Left ventricle myocardium inferior (tissue), 1 donor: Measurements from ENCODE around the gene HERC2. TPM values are rescaled to one million over a fixed set of nuclear protein-coding genes. Genes with fewer than 3 reads are reported as not detected.

ENCODE experiments used
- DNase-seq: peaks from one replicate; pipeline ENCODE4 v3.0.0-alpha.2; 2020
- H3K27ac ChIP-seq: fragments of 200-600 bp; replicated peaks from 2 replicates; pipeline ENCODE4 v1.8.0; 2021
- H3K27me3 ChIP-seq: fragments of 200-600 bp; 2 replicates; pipeline ENCODE4 v1.8.0; 2021; ENCODE audit warnings: low read depth
- H3K36me3 ChIP-seq: fragments of 200-600 bp; 2 replicates; pipeline ENCODE4 v1.8.0; 2021
- H3K4me1 ChIP-seq: fragments of 200-600 bp; 2 replicates; pipeline ENCODE4 v1.8.0; 2021
- H3K4me3 ChIP-seq: fragments of 200-600 bp; 2 replicates; pipeline ENCODE4 v1.8.0; 2021; ENCODE audit warnings: mild to moderate bottlenecking, moderate library complexity
- H3K9me3 ChIP-seq: fragments of 200-600 bp; replicated peaks from 2 replicates; pipeline ENCODE4 v1.8.0; 2021
- CTCF ChIP-seq: fragments of 200-600 bp; IDR thresholded peaks from 2 replicates; pipeline ENCODE4 v1.8.0; 2021; ENCODE audit warnings: antibody characterized with exemption, mild to moderate bottlenecking, borderline replicate concordance
- intact Hi-C: fragments of 100-400 bp; cut with micrococcal nuclease; formaldehyde crosslinking; loops from one replicate; pipeline ENCODE4 v1.11.0; 2022
- total RNA-seq: library from RNA; stranded (reverse); fragmentation: NEBNext Ultra II Directional; extraction: Animal tissue kit (Norgen Biotek cat#: 25700); gene quantifications from one replicate; pipeline ENCODE4 v1.2.1, GENCODE V29; 2021
- donor health status: DM: no; HTN: yes; CAD: no; lungs with severe emphysema.

The HERC2 gene
- total RNA-seq, 1 donor from 2014 or later = 45.8 TPM

- no peak for TF ChIP-seq CTCF
- Histone ChIP-seq H3K9me3 (no peaks in the 10 kb centered on the region), H3K4me3 (no peak overlapping the region), H3K27ac (peak overlapping the region; percentile 57), H3K27me3 (no peaks in the 10 kb centered on the region), H3K36me3 (peaks cover 39% of the 10 kb centered on the region), H3K4me1 (peaks cover 21% of the 10 kb centered on the region)
- intact Hi-C loops = no loop called here
- DNase-seq = no peak
These were observed 61.7 kb downstream of the HERC2 start for GRCh38 chr15:28260317-28260716.

GRCh38 chr15:28255965-28256364 lies 66.0 kb downstream of the HERC2 start:
- peaks cover 10% of the 10 kb centered on the region for H3K4me1 ChIP-seq
- DNase-seq = no peak
- no peak overlapping the region for H3K27ac ChIP-seq
- peaks cover 58% of the 10 kb centered on the region for H3K36me3 ChIP-seq
- H3K27me3 ChIP-seq = no peaks in the 10 kb centered on the region
- TF ChIP-seq CTCF = no peak
- H3K4me3 ChIP-seq = no peak overlapping the region
- no peaks in the 10 kb centered on the region for H3K9me3 ChIP-seq
- intact Hi-C loops = no loop called here

- no peak overlapping the region for H3K27ac ChIP-seq
- TF ChIP-seq CTCF = no peak
- H3K36me3 ChIP-seq = peaks cover 84% of the 10 kb centered on the region
- no peak for DNase-seq
- H3K27me3 ChIP-seq = no peaks in the 10 kb centered on the region
- H3K4me1 ChIP-seq = no peaks in the 10 kb centered on the region
- intact Hi-C loops = no loop called here
- peaks cover 5% of the 10 kb centered on the region for H3K9me3 ChIP-seq
- no peak overlapping the region for H3K4me3 ChIP-seq
These were observed 69.1 kb downstream of the HERC2 start for GRCh38 chr15:28252831-28253230.

GRCh38 chr15:28246605-28247004 lies 75.4 kb downstream of the HERC2 start:
- H3K36me3 ChIP-seq = peaks cover 93% of the 10 kb centered on the region

GRCh38 chr15:28243901-28244300 lies 78.1 kb downstream of the HERC2 start:
- intact Hi-C loops = no loop called here
- H3K4me3 ChIP-seq = no peak overlapping the region
- peaks cover 5% of the 10 kb centered on the region for H3K9me3 ChIP-seq

More at GRCh38 chr15:28246605-28247004, 75.4 kb downstream of the HERC2 start:
- no peak for TF ChIP-seq CTCF
- intact Hi-C loops = no loop called here
- H3K9me3 ChIP-seq = peaks cover 10% of the 10 kb centered on the region
- H3K27me3 ChIP-seq = no peaks in the 10 kb centered on the region
- H3K4me3 ChIP-seq = no peak overlapping the region
- no peaks in the 10 kb centered on the region for H3K4me1 ChIP-seq
- H3K27ac ChIP-seq = no peak overlapping the region
- DNase-seq = no peak

More at GRCh38 chr15:28243901-28244300, 78.1 kb downstream of the HERC2 start:
- no peaks in the 10 kb centered on the region for H3K4me1 ChIP-seq
- no peak for TF ChIP-seq CTCF
- H3K27ac ChIP-seq = no peak overlapping the region
- no peaks in the 10 kb centered on the region for H3K27me3 ChIP-seq
- DNase-seq = no peak
- H3K36me3 ChIP-seq = peaks cover 83% of the 10 kb centered on the region
